Hematopoietic multipotent progenitor cell treated with erythropoietin and hydrocortisone succinate and interleukin-3 and kit ligand, for 8 days (in vitro differentiated cells): ENCODE data around the gene KNOP1.

Source experiments
- DNase-seq: peaks from one replicate; pipeline ENCODE4 v3.0.0-alpha.2; 2015

The KNOP1 gene

DNA sequence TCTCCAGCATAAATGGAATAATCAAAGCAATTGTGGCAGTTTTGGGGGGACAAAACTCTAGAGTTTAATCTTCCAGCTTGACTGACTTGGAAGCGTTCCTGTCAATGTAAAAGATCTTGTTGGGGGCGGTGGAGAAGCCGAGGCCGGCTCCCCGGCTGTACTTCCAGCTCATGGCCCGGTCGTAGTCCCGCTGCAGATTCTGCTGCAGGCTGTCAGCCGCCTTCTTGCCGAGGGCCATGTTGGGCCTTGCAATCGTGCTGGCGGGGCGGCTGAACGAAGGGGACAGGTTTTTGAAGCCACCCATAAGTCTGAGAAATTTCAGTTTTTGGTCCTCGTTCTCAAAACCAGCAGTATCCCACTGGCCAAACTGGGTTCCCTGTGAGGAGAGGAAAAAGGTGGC is 11.2 kb downstream of the KNOP1 start:
- no peak for DNase-seq

DNA sequence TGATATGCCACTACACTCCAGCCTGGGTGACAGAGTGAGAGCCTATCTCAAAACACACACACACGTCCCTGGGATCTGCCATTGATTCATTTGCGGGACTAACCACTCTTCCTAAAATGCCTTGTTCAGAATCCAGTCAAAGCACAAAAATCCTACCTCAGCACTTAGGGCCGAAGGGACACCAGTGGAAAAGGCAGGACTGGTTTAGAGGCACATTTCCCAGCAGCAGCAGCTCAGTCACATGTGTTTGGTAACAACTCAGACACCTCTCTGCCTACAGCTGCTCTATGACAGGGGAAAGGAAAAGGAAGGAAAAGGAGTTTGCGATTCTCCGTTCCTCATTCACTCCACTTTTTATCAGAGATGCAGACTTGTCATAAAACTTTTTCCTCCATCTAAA is 12.2 kb downstream of the KNOP1 start:
- DNase-seq, result no peak

DNA sequence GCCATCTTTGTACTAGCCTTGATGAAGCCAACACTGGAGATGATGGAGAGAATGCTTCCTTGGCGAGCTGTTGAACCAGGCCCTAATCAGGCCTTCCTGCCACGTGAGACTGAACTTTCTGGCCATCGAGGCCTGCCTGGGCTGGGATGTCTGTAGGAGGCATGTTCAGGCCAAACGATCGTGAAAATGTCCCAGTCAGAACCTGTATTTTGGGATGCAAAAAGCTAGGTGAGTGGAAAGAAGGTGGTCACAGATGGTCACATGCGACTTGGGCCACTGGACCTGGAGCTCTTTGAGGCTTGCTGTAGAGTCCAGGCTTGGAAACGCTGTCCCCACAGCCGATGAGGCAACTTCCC is 12.9 kb downstream of the KNOP1 start:
- DNase-seq, result no peak

DNA sequence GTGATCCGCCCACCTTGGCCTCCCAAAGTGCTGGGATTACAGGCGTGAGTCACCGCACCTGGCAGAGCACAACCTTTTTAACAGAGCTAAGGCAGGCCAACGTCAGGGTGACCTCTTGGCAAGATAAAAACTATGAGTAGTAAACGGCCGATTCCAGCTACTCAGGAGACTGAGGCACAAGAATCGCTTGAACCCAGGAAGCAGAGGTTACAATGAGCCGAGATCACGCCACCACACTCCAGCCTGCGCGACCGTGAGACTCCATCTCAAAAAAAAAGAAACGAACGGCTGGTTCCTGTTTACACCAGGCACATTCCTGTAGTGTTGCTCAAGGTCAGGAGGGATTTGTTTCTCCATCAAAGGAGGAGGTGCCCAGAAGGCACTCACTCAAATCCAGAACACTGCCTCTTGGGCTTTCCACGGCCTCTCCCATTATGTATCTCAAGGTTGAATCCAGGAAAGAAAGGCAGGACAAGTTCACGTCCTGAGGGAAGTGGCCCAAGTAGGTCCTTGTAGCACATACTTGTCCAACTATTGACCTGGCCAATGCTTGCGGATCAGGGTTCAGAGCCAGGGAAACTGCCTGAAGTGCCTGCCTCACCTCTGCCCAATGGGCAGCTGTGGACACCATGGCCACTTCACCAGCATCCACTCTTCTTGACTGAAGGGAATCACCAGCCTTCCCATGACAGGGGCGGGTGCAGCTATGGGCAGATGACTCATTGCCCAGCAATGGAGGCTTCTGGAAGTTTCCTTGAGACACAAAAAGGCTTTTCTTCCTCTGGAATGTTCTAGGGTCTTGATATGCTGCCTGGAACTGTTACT is 13.5 kb downstream of the KNOP1 start:
- no peak for DNase-seq

DNA sequence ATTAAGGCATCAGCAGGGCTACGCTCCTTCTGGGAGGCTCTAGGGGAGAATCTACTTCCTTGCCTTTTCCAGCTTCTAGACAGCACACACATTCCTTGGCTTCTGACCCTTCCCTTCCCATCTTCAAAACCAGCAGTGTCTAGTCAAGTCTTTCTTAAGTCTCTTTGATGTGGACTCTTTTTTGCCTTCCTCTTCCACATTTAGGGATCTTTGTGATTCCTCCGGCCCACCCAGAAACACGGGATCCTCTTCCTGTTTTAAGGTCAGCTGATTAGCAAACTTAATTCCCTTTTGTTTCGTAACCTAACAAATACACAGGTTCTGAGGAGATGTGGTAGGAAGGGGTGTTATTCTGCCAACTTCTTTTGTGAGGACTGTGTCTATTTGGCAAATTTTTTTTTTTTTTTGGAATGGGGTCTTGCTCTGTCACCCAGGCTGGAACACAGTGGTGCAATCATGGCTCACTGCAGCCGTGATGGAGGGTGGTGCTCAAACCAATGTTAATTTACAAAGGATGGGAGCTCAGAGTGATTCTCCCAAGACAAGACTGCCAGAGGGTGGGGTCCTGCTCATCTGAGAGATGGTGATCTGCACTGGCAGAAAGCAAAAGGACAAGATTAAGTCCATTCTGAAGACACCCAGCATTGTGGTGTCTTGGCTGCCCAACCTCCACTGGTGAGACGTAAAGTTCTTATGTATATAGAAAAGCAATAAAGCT is 14.7 kb downstream of the KNOP1 start:
- DNase-seq, result no peak

DNA sequence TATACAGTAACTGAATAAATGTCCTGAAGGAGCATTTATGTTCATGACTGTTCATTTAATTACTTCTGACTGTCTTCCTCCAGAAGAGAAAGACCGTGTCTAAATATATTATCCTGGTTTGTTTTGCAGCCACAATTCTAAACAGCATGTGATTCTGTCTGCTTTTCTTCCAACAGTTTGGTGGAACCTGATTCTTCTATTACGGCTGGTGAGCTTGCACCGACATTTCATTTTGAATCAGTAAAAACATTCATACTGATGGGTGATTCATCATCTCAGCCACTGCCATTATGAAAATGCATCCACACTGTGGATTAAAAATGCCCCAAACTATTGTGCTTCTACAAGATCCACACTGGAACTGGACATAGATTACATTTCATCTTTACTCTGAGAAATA is 16.9 kb downstream of the KNOP1 start:
- no peak for DNase-seq

DNA sequence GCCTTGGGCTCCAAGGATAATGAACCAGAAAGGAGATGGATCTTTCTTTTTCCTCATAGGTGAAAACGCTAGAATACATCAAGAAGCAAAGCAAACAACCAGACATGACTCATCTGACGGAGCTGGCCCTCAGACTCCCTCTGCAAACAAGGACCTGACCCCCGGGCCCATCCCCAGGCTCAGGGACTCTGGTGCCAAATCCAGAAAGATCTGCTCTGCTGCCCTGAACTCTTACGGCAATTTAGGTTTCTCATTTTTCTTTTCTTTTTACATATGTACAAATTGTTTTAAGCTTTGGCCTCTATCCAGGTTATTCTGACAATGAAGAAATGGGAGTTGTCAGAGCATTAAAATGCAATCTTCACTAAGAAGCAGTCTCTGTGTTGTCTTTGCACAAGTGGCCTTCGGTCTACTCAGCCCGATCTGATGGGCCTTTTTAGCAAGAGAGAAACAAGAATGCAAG is 17.7 kb downstream of the KNOP1 start:
- no peak for DNase-seq

DNA sequence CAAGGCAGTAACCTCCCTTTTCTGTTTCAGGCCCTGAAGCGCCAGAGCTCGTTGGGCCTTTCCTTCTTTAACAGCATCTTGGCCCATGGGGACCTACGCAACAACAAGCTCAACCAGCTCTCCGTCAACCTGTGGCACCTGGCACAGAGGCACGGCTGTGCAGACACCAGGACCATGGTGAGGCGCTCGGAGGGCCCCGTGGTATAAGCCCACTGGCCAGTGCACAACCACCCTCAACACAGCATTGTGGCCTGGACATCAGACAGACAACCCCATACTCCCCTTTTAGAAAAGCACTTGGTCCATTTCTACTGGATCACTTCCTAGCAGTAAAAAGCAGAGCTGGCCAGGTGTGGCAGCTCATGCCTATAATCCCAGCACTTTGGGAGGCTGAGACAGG is 18.6 kb downstream of the KNOP1 start:
- DNase-seq, result no peak

DNA sequence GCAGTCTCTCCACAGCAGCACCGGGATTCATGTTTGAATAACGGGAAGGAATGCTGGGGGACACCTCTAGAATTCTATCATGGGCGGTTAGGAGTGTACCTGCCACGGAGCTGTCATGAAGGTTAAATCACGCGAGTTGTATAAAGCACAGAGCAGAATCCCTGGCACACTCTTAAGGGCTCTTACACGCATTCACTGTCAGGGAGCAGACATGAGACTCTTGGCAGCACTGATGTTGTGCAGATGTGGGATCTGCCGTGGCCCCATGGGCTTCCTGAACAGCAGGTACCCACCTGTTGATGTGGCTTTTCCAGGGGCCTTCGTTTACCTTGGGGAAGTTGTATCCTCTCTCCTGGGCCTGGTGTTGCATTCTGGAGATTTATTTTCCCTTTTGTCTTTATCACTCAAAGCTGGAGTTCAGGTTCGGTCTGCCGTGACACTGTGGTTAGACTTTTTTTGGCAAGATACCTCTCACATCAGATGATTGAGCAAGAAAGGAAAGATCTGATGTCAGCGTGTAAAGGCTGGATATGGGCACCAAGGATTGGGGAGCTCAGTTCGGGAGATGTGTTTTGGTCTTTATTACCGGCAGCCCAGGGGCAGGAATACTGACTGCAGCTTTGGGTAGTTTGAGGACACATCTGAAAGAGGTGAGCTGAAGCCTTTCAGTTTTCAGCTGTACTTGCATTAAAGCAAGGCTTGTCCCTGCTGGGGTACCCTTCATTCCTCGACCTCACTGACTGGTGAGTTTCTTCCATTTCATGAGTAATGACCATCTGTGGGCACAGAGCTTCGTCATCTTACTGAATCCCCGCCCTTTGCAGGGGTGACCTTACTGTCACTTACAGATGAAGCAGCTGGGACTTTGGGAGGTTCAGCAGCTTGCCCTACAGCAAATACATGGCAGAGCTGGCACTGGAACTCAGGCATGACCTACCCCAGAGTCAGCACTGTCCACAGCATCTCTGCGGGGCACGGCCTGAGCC is 19.3 kb downstream of the KNOP1 start:
- no peak for DNase-seq

DNA sequence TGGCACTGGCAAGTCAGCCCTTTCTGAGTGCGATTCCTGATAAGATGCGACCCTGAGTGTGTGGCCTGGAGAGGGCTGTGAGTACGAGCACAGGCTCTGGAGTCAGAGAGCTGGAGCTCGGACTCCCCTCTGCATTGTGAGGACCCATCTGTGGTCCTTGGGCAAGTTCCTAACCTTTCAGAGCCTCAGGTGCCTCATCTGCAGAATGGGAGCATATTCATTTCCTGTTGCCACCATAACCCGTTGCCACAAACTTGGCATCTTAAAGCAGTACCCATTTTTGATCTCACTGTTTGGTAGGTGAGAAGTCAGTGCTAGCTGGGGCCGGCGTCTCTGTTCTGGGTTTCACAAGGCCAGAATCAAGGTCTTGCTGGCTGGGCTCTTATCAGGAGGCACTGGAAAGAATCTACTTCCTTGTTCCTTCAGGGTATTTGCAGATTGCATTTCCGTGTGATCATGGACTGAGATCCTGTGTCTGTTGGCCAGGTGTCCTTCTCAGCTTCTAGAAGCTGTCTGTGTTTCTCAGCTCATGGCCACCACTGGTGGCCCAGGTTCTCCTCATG is 20.2 kb downstream of the KNOP1 start:
- DNase-seq, result no peak

DNA sequence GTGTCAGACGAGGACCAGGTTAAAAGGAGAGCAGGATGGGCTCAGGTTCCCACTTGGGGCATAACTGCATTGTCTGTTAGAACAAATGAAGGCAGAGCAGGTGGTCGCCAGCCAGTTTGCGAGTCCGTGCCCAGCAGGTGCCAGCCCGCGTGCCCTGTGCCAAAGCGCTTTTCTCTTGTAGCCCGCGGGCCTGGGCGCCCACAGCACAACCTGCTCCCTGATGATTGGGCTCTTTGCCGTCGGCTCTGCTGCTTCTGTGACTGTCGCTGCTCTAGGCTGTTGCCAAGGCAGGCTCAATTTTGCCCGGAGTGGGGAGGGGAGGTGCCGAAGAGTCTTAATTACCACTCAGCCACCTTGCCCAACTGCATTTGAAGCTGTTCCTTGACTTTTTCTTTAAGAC is 21.1 kb downstream of the KNOP1 start:
- no peak for DNase-seq

DNA sequence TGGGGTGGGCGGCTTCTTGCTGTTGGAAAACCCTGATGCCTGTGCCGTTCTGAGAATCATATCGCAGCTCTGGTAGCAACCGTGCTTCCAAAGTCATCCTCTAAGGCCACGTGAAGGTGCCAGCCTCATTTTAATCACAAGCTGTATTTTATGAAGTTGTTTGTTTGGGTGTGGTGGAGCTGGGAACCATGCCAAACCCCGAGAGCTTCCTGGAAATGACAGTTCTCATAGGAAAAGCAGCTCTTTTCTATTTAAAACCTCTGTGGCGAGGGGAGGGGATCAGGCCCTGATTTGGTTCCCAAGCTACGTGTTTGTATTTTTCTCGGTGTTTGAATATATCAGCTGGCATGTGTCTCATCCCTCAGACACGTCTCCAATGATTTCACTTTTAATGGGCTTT is 21.7 kb downstream of the KNOP1 start:
- peak; percentile 89 for DNase-seq

DNA sequence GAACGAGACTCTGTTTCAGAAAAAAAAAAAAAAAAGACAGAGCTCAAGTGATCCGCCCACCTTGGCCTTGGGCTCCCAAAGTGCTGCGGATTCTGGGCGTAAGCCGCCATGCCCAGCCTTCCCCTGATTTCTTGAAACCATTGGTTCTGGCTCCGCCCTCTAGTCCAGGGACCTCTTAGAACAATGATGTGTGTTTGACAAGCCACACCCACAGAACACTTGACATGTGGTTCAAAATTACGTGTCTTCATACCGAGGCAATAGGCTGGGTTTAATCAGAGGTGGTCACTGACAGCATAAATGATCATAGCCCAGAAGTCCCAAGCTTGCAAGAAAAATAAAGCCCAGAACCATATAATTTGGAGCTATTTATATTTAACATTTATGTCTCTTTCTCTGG is 23.0 kb downstream of the KNOP1 start:
- peak; percentile 10 for DNase-seq

DNA sequence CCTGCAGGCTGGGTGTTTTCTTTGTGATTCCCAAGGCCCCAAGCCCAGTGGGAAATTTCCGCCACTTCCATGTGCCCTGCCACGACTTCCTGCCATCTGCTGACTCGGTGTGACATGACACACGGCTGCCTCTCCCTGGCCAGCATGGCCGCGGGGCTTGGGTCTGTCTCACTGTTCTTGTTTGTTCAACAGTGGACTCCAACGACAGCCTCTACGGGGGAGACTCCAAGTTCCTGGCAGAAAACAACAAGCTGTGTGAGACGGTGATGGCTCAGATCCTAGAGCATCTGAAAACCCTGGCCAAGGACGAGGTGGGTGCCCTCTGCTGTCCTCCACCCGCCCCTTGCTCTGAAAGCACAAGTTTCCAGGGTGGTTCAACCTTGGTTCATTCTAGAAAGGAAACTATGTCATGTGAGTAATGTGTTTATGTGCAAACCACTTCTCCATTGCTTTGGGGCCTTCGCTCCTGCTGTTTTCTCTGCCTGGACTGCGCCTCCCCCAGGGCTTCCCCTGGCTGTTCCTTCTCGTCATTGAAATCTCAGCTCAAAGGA is 26.8 kb downstream of the KNOP1 start:
- no peak for DNase-seq

DNA sequence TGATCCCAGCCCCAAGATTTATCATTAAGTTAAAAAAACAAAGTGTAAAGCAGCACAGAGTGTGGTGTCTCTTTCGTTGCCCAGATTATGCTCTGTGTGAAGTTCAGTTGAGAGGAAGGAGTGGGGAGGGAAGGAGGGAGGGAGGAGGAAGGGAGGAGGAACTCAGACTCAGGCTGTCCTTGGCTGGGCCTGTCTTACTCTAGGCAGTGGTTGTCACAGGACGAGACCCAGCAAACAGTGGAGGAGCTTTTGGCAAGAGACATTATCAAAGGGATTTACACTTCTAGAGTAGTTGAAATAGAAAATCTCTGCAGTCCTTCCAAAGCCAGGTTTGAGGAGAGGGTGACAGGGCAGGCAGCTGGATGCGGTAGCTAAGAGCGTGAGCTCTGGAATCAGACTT is 27.8 kb downstream of the KNOP1 start:
- no peak for DNase-seq

DNA sequence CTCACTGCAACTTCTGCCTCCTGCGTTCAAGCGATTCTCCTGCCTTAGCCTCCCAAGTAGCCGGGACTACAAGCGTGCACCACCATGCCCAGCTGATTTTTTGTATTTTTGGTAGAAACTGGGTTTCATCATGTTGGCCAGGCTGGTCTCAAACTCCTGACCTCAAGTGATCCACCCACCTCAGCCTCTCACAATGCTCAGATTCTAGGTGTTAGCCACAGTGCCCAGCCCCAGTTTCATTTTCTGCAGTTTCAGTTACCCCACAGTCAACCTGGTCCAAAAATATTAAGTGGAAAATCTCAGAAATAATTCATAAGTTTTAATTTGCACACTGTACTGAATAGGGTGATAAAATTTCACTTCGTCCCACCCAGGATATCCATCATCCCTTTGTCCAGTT is 28.7 kb downstream of the KNOP1 start:
- DNase-seq, result no peak

DNA sequence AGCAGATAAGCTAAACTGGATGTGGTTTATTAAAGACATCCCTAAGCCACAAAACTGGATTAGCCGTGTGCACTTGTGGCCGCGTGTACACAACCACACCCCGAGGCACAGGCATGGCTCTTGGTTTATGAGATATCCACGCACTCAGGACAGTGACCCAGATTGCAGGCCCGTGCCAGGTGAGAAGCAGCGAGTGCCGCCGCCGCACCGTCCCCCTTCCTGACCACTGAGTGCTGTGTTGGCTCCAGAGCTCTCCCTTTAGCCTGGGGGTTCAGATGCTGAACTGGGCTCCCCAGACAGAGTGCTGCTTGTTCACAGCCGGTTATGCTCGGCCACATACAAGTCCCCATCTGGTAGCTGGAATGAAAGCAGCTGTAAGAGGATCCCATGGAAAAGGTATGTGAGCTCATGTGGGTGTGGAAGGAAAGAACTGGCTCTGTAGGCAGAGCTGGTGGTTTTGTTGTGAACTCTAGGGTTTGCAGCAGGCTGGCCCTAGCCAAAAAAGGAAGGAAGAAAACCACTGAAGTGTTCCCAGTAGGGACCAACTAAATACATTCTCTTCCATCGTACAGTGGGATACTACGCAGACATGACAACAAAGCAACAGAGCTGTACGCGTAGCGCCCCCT is 29.5 kb downstream of the KNOP1 start:
- DNase-seq, result no peak

DNA sequence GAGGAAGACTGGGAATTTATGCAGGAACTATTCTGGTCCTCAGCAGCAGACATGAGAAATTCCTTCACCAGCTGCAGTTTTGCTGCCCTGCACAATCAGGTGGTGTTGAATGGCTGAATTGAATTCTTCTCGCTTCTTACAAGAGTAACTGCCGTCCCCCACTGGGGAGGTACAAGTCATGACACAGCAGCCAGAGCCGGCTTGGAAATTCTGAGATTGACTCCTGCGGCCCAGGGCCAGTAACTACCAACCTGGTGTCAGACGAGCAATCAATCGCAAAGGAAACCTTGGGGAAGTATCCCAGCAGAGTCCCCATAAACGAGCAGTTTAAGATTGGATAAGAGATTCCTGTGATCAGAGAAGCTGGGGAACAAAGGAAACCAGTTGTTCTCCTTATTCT is 30.7 kb downstream of the KNOP1 start:
- no peak for DNase-seq

DNA sequence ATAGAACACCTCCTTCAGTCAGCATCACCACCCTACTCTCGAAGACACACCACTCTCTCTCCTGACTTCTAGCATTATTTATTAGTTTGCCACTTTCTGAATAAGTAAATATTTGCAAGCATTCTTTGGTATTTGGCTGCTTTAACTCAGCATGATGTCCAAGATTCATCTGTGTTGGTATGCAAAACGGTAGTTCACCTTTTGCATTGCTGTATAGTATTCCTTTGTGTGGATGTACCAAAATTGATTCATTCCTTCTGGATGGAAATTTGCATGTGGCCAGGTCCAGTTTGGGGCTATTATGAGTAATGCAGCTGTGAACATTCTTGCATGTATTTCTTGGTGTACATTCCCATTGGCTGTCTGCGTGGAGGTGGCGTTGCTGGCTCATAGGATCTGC is 32.9 kb downstream of the KNOP1 start:
- no peak for DNase-seq

DNA sequence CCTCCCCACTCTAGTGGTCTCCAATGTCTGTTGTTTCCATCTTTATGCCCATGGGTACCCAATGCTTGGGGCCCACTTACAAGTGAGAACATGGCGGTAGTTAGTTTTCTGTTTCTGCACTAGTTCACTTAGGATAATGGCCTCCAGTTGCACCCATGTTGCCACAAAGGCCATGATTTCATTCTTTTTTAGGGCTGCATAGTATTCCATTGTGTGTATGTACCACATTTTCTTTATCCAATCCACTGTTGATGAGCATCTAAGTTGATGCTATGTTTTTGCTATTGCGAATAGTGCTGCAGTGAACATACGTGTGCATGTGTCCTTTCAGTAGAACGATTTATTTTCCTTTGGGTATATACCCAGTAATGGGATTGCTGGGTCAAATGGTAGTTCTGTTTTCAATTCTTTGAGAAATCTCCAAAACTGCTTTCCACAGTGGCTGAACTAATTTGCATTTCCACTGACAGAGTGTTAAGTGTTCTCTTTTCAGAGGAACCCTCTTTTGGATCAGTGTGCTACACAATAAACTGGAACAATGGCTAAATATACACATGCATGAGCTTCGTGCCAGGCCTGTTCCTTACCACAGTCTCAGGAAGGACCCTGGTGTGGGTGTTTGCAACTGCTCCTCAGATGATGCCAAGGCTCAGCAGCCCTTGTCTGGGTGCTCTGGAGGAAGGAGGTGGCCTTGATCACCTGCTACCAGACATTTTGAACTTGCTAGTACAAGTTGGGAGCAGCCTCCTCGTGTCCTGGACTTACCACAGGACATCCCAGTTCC is 34.4 kb downstream of the KNOP1 start:
- DNase-seq, result no peak

DNA sequence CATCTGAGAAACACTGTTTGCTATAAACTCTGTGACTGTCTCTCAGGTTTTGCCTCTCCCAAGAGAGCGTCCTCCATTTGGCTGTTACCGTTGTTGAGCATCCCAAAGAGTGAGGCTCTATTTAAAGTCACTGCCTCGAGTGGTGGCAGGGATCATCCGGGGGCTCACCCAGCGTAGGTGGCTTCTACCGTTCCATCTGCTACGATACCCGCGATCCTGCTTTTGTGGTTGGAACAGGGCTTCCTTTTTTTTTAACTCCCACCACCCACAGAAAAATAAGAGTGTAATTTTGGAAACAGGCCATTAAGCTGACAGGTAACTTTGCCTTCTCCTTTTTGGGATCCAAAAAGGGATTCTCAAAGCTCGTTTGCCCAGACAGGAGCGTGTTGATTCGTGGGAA is 36.4 kb downstream of the KNOP1 start:
- no peak for DNase-seq
